ENCODE results near the gene THSD7B. TPM values are rescaled to one million over a fixed set of nuclear protein-coding genes. Genes with fewer than 3 reads are reported as not detected.

THSD7B gene
- total and polyA plus RNA-seq, 2 of the 8 experiments (the other 6 are each of a cell fraction or from before 2014, with no cell fraction given) = 0.60 to 2.9 TPM

- ChIA-PET POLR2A (ENCODE audit: partially characterized antibody) (no interaction called here), CTCF (ENCODE audit: partially characterized antibody) (no interaction called here)
- H2BK12ac ChIP-seq (ENCODE audit: low read depth, low read length) = no peak overlapping the region
- H3K27me3 ChIP-seq (replicated peaks in 1 of 4; ENCODE audit: control insufficient read depth in 3 of 4, extremely low read depth in 1 of 4, insufficient read depth in 3 of 4, low read length in 3 of 4) = no peaks in the 10 kb centered on the region
- H3K14ac ChIP-seq (ENCODE audit: insufficient read length) = no peak overlapping the region
- no peak for FAIRE-seq
- no peak overlapping the region for H2BK5ac ChIP-seq (ENCODE audit: low read depth, low read length)
- H3K18ac ChIP-seq (ENCODE audit: extremely low read depth, low read length) = no peak overlapping the region
- no peaks in the 10 kb centered on the region for H3K79me1 ChIP-seq (ENCODE audit: low read depth, low read length)
- H4K20me1 ChIP-seq (replicated peaks in 1 of 2; ENCODE audit: control insufficient read depth in 1 of 2, insufficient read depth in 2 of 2, low read length in 2 of 2) = no peaks in the 10 kb centered on the region
- no peak overlapping the region for H3K4me3 ChIP-seq (ENCODE audit: extremely low read depth in 1 of 4, insufficient read depth in 2 of 4, low read depth in 3 of 4, low read length in 4 of 4)
- H3K79me2 ChIP-seq (ENCODE audit: control insufficient read depth in 1 of 2, insufficient read depth in 2 of 2, low read length in 2 of 2) = no peaks in the 10 kb centered on the region
- H3K9me3 ChIP-seq (ENCODE audit: insufficient read depth in 2 of 2, low read depth in 1 of 2, low read length in 1 of 2) = peaks cover 3% of the 10 kb centered on the region in 2 experiments; a peak in 2 of 4 replicates
- H3K36me3 ChIP-seq (ENCODE audit: control insufficient read depth in 2 of 4, insufficient read depth in 4 of 4, low read length in 3 of 4) = no peaks in the 10 kb centered on the region
- DNase-seq (ENCODE audit: low read depth in 1 of 2, low spot score in 2 of 2) = no peak
- no peak overlapping the region for H4K8ac ChIP-seq (ENCODE audit: extremely low read depth, insufficient read depth, low read length)
- H3K23ac ChIP-seq (ENCODE audit: insufficient read length) = no peak overlapping the region
- H2AK5ac ChIP-seq (ENCODE audit: low read depth, low read length) = no peak overlapping the region
- H4K91ac ChIP-seq (replicated peaks; ENCODE audit: insufficient read length, low read length) = no peak overlapping the region
- no peak overlapping the region for H2BK15ac ChIP-seq (ENCODE audit: low read length)
- H2BK20ac ChIP-seq (ENCODE audit: low read length) = no peak overlapping the region
- no peak overlapping the region for H3K27ac ChIP-seq (ENCODE audit: low read depth, low read length)
- no peak overlapping the region for H3K56ac ChIP-seq (replicated peaks; ENCODE audit: insufficient read length, low read depth, low read length)
- H2BK120ac ChIP-seq (replicated peaks; ENCODE audit: low read depth, low read length) = no peak overlapping the region
- no peak overlapping the region for H2AFZ ChIP-seq (ENCODE audit: low read length)
- no peak overlapping the region for H3K4me2 ChIP-seq (ENCODE audit: insufficient read depth in 1 of 2, low read depth in 2 of 2, low read length in 2 of 2)
- 90% methylated on average over 1 of the region's 1 CpG; no CpG with 5 or more reads in 1 of the 2 experiments for WGBS, 2 experiments (ENCODE audit: extremely low coverage in 1 of 2, insufficient coverage in 1 of 2, insufficient read length in 1 of 2, insufficient replicate concordance in 2 of 2, low coverage in 1 of 2, low lambda C conversion rate in 2 of 2, missing lambda C conversion rate in 1 of 2)
- H3K23me2 ChIP-seq (ENCODE audit: low read depth, low read length) = no peaks in the 10 kb centered on the region
- no peaks in the 10 kb centered on the region for H3K4me1 ChIP-seq (replicated peaks in 1 of 4; ENCODE audit: control insufficient read depth in 3 of 4, insufficient read depth in 4 of 4, low read length in 3 of 4)
- H3K9ac ChIP-seq (replicated peaks in 1 of 4; ENCODE audit: extremely low read depth in 1 of 4, low read depth in 3 of 4, low read length in 3 of 4) = no peak overlapping the region
- H3K4ac ChIP-seq (replicated peaks; ENCODE audit: insufficient read length, low read depth, low read length) = no peak overlapping the region
- H4K5ac ChIP-seq (ENCODE audit: insufficient read length, low read depth, low read length) = no peak overlapping the region
- TF ChIP-seq TCF12 (IDR thresholded peaks at IDR 0.05; ENCODE audit: low read depth, low read length) (no peak), CEBPB (IDR thresholded peaks at IDR 0.05; ENCODE audit: low read depth, low read length) (no peak), SIRT6 (IDR thresholded peaks at IDR 0.05; ENCODE audit: low read length) (no peak), YY1 (IDR thresholded peaks at IDR 0.05; ENCODE audit: low read depth, low read length) (no peak), BCL11A (IDR thresholded peaks at IDR 0.05; ENCODE audit: low read depth in 2 of 2, low read length in 2 of 2) (no peak), TBP (IDR thresholded peaks at IDR 0.05; ENCODE audit: low read depth, low read length) (no peak), ATF3 (IDR thresholded peaks at IDR 0.05; ENCODE audit: insufficient read depth, low read depth, low read length) (no peak), EP300 (IDR thresholded peaks at IDR 0.05; ENCODE audit: borderline replicate concordance in 1 of 2, low read depth in 2 of 2, low read length in 2 of 2) (no peak), KDM5A (IDR thresholded peaks at IDR 0.05; ENCODE audit: low read length) (no peak), EGR1 (IDR thresholded peaks at IDR 0.05; ENCODE audit: borderline replicate concordance, low read depth, low read length) (no peak), ASH2L (IDR thresholded peaks at IDR 0.05; ENCODE audit: low read length) (no peak), SIX5 (IDR thresholded peaks at IDR 0.05; ENCODE audit: low read depth, low read length) (no peak), SRF (IDR thresholded peaks at IDR 0.05; ENCODE audit: low read depth, low read length) (no peak), GABPA (IDR thresholded peaks at IDR 0.05; ENCODE audit: borderline replicate concordance, insufficient read depth, low read length) (no peak), KDM1A (IDR thresholded peaks at IDR 0.05; ENCODE audit: borderline replicate concordance, low read length) (no peak)
- TF ChIP-seq, protein P1, sequence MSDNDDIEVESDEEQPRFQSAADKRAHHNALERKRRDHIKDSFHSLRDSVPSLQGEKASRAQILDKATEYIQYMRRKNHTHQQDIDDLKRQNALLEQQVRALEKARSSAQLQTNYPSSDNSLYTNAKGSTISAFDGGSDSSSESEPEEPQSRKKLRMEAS (IDR thresholded peaks at IDR 0.05) = no peak
These were observed 931.6 kb downstream of the THSD7B start for GRCh38 chr2:137696916-137697315.
